Calu3 (cell line): ENCODE results near the gene SH3BP2. TPM values are rescaled to one million over a fixed set of nuclear protein-coding genes. Genes with fewer than 3 reads are reported as not detected.

Source experiments
- BruUV-seq: library from RNA; stranded (reverse); fragments of 400-500 nt; replicated peaks from 2 replicates; lab custom pipeline; 2021; lab: Mats Ljungman, UMichigan
- CTCF ChIA-PET: fragments of 300-600 bp; sonication (Branson Sonifier 250); formaldehyde crosslinking; loops from one replicate; lab custom pipeline; 2022; ENCODE audit warnings: antibody characterized with exemption; lab: Charles Lee
- DNase-seq: peaks from one replicate; pipeline ENCODE4 v3.0.0; 2022
- H3K27ac Mint-ChIP-seq: one replicate; pipeline ENCODE4 v1.8.0; 2022; ENCODE audit warnings: mixed read lengths; ENCODE audit not compliant: unreplicated experiment
- H3K27me3 Mint-ChIP-seq: one replicate; pipeline ENCODE4 v1.8.0; 2022; ENCODE audit warnings: mixed read lengths; ENCODE audit not compliant: unreplicated experiment
- H3K36me3 Mint-ChIP-seq: one replicate; pipeline ENCODE4 v1.8.0; 2022; ENCODE audit warnings: mild to moderate bottlenecking, moderate library complexity, mixed read lengths; ENCODE audit not compliant: insufficient read depth, unreplicated experiment
- H3K4me1 Mint-ChIP-seq: one replicate; pipeline ENCODE4 v1.8.0; 2022; ENCODE audit warnings: mild to moderate bottlenecking, low read depth, mixed read lengths; ENCODE audit not compliant: unreplicated experiment
- H3K4me3 Mint-ChIP-seq: one replicate; pipeline ENCODE4 v1.8.0; 2022; ENCODE audit warnings: mild to moderate bottlenecking, low read depth, moderate library complexity, mixed read lengths; ENCODE audit not compliant: unreplicated experiment
- H3K9me3 Mint-ChIP-seq: one replicate; pipeline ENCODE4 v1.8.0; 2022; ENCODE audit warnings: low read depth, mixed read lengths; ENCODE audit not compliant: unreplicated experiment
- intact Hi-C: fragments of 100-400 bp; cut with micrococcal nuclease; formaldehyde crosslinking; loops from one replicate; pipeline ENCODE4 v1.10.0; 2022; ENCODE audit not compliant: unreplicated experiment
- total RNA-seq: library from RNA; stranded (reverse); gene quantifications from 2 replicates; pipeline ENCODE4 v1.2.3, GENCODE V29; 2022
- TF ChIP-seq, protein P1 (sequence below): fragments of 200-600 bp; IDR thresholded peaks from one replicate; pipeline ENCODE4 v1.8.0; 2022; ENCODE audit warnings: antibody characterized with exemption; ENCODE audit not compliant: unreplicated experiment

The SH3BP2 gene
- total RNA-seq, 1 experiment from 2014 or later: 22.7 TPM

DNA sequence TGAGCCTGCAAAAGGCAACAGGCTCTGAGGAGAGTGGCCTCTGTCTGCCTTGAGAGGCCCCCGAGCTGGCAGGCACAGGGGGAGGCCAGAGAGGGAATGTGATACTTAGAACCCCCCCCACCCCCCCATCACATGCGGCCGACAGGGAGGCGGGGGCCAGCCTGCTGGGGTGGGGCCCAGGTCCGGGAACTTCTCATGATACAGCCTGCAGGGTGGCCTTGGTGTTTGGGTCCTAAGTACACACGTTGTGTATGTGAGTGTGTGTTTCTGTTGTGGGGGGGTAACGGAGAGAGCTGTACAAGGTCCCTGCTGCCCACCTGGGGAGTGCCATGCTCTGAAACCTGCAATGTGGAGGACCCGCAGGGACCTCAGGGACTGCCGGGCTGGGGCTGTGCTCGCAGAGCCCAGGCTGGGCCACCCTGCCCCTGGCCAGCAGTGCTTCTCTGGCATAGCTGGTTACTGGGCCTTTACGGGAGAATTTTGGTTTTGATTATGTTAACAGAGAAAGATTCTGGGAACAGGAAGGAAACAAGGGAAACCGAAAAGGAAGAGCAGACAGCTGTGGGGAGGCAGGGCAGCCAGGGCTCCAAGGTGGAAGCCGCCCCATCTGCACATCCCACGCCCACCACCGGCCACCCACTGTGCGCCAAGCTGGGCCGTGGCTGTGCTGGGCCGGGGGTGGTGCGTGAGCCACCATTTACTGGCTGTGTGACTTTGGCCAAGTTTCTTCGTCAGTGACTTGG is 19.9 kb downstream of the SH3BP2 start:
- Mint-ChIP-seq H3K9me3 (peaks cover 3% of the 10 kb centered on the region), H3K36me3 (peaks cover 17% of the 10 kb centered on the region), H3K27ac (no peak overlapping the region), H3K27me3 (no peaks in the 10 kb centered on the region), H3K4me3 (no peak overlapping the region), H3K4me1 (no peaks in the 10 kb centered on the region)
- TF ChIP-seq, protein P1, sequence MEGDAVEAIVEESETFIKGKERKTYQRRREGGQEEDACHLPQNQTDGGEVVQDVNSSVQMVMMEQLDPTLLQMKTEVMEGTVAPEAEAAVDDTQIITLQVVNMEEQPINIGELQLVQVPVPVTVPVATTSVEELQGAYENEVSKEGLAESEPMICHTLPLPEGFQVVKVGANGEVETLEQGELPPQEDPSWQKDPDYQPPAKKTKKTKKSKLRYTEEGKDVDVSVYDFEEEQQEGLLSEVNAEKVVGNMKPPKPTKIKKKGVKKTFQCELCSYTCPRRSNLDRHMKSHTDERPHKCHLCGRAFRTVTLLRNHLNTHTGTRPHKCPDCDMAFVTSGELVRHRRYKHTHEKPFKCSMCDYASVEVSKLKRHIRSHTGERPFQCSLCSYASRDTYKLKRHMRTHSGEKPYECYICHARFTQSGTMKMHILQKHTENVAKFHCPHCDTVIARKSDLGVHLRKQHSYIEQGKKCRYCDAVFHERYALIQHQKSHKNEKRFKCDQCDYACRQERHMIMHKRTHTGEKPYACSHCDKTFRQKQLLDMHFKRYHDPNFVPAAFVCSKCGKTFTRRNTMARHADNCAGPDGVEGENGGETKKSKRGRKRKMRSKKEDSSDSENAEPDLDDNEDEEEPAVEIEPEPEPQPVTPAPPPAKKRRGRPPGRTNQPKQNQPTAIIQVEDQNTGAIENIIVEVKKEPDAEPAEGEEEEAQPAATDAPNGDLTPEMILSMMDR: no peak
- DNase-seq: no peak
- CTCF ChIA-PET: interaction anchor here (0.5 kb wide), 1 partner anchor 201 kb away, joined by 4 read pairs; no protein-coding TSS in a partner anchor
- intact Hi-C loops: no loop called here
- no TSS peak for BruUV-seq

DNA sequence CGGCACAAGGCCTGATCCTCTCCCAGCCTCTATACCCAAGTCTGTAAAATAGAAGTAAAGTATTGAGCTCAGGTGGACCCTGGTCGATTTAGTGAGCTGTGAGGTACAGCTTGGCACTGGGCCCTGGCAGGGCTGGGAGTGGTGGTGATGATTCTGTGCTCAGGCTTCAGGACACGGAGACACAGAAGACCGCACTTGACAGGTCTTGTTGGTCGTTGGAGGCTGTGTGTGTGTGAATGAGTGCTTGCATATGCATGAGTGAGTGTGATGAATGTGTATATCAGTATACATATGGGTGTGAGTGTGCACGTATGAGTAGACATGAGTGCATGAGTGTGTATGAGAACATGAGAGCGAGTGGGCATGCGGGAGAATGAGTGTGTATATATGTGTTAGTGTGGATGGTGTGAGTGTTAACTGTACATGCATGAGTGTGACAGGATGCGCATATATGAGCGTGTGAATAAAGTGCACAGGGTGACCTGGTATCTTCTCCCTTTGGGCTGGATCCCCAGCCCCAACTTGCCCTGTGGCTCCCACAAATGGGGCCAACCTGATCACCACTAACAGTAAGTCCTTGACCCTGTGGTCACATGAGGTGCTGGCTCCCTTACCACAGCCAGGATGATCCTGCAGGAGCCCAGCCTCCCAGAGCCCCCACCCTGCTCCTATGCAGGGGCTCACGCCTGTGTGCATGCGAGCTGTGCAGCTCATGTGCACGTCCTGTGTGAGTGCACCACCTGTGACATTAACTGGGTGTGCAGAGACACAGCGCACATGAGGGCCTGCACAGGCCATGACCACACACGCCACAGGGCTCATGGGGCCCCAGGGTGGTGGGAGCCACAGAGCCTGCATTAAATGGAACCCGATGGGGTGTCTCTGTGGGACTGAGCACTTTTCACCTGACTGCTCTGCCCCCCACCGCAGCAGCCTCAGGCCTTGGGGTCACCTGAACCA is 20.8 kb downstream of the SH3BP2 start:
- BruUV-seq: no TSS peak
- no peak overlapping the region for H3K27ac Mint-ChIP-seq
- CTCF ChIA-PET: interaction anchor here (0.6 kb wide), 1 partner anchor 28 kb away, joined by 7 read pairs; no protein-coding TSS in a partner anchor

GRCh38 chr4:2814627-2815270 is 21.9 kb downstream of the SH3BP2 start:
- peaks cover 3% of the 10 kb centered on the region for H3K9me3 Mint-ChIP-seq
- intact Hi-C loops: no loop called here
- no peaks in the 10 kb centered on the region for H3K27me3 Mint-ChIP-seq
- H3K27ac Mint-ChIP-seq: no peak overlapping the region
- no peak overlapping the region for H3K4me3 Mint-ChIP-seq
- no peak for DNase-seq
- CTCF ChIA-PET: interaction anchor here (0.6 kb wide), 1 partner anchor 29 kb away, joined by 7 read pairs; no protein-coding TSS in a partner anchor
- BruUV-seq: no TSS peak
- H3K4me1 Mint-ChIP-seq: no peaks in the 10 kb centered on the region
- TF ChIP-seq, protein P1: no peak
- H3K36me3 Mint-ChIP-seq: peaks cover 18% of the 10 kb centered on the region

More for the DNA sequence above, 20.8 kb downstream of the SH3BP2 start:
- TF ChIP-seq, protein P1: no peak
- Mint-ChIP-seq H3K36me3 (peaks cover 18% of the 10 kb centered on the region), H3K9me3 (peaks cover 3% of the 10 kb centered on the region), H3K4me1 (no peaks in the 10 kb centered on the region), H3K4me3 (no peak overlapping the region), H3K27me3 (no peaks in the 10 kb centered on the region)
- DNase-seq: no peak
- intact Hi-C loops: no loop called here

DNA sequence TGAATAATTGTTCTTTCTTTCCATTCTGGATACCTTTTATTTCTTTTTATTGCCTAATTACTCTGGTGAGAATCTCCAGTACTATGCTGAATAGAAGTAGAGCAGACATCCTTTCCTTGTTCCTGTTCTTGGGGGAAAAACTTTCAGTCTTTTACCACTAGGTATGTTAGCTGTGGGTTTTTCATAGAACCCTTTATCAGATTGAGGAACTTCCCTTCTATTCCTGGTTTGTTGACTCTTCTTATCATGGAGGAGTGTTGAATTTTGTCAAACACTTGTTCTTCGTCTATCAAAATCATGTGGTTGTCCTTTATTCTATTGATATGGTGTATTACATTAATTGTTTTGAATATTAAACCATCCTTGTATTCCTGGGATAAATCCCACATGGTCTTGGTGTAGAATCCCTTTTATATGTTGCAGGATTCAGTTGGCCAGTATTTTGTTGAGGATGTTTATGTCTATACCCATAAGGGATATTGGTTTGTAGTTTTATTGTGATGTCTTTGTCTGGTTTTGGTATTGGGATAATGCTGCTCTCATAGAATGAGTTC is 23.6 kb downstream of the SH3BP2 start:
- no peaks in the 10 kb centered on the region for H3K4me1 Mint-ChIP-seq
- BruUV-seq: no TSS peak
- peak overlapping the region; percentile 52 for H3K4me3 Mint-ChIP-seq
- DNase-seq: no peak
- peaks cover 3% of the 10 kb centered on the region for H3K9me3 Mint-ChIP-seq
- TF ChIP-seq, protein P1: no peak
- H3K27me3 Mint-ChIP-seq: no peaks in the 10 kb centered on the region
- intact Hi-C loops: no loop called here
- CTCF ChIA-PET: no interaction called here
- no peak overlapping the region for H3K27ac Mint-ChIP-seq
- H3K36me3 Mint-ChIP-seq: peaks cover 18% of the 10 kb centered on the region
